GM06990 (cell line): ENCODE data around the gene JMJD7.

Source experiments
- DNase-seq: peaks from one replicate; pipeline ENCODE4 v3.0.0-alpha.2; 2011; ENCODE audit not compliant: insufficient read length; ENCODE audit errors: extremely low read depth
- H3K27me3 ChIP-seq: replicated peaks from 2 replicates; pipeline ENCODE4 v1.6.0; 2011; ENCODE audit warnings: low read length; ENCODE audit not compliant: control insufficient read depth, insufficient read depth
- H3K36me3 ChIP-seq: 2 replicates; pipeline ENCODE4 v1.5.1; 2011; ENCODE audit warnings: low read length; ENCODE audit not compliant: control insufficient read depth, insufficient read depth
- H3K4me3 ChIP-seq: replicated peaks from 2 replicates; pipeline ENCODE4 v1.5.1; 2011; ENCODE audit warnings: low read depth, mild to moderate bottlenecking, control low read depth, low read length
- CTCF ChIP-seq: IDR thresholded peaks from 2 replicates; pipeline ENCODE4 v1.5.1; 2011; ENCODE audit warnings: low read length, control low read depth, mild to moderate bottlenecking, inconsistent platforms; ENCODE audit not compliant: insufficient read depth, poor library complexity, severe bottlenecking

The JMJD7 gene

DNA sequence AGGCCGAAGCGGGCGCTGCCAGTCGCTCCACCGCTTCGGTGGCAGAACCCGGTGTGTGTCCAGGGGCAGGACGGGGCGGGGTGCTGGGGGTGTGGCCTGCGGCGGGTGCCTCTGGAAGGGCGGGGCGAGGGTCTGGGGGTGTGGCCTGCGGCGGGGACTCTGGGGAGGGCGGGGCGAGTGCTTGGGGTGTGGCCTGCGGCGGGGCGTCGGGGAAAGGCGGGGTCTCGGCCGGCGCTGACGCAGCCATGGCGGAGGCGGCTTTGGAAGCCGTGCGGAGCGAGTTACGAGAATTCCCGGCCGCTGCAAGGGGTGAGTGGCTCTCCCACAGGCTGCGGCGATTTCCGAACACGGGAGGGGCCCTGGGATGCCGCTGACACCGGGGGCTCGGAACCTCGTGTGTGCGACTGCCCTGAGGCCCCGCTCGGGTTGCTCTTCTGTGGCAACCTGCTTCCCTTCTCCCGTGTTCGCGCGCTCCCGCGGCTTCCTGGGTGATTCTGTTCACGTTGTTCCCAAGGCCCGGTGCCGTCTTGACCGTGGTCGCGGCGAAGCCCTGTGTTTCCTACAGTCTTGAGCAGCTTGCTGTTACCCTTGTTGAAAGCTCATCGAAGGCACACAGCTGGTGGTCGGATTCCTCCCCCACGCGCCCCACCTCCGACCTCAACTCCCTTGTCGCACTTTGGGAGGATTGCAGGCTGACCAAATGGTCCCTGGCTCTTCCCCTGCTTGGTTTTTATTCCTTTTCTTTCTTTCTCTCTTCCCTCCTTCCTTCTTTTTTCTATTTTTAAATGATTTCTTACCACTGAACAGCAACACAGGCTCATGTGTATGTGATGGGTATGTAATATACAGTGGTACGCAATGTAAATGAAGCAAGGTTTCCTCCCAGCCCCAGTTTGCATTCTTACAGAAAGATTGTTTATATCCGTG lies at the start of gene JMJD7:
TSS of gene JMJD7 (plus strand) at position 213 of the 927 bp plus-strand sequence. CDS start at position 246, 33 bp downstream.
- peak within 1 kb of the TSS; percentile 70 for H3K4me3 ChIP-seq
- H3K36me3 ChIP-seq = peaks cover 13% of the 10 kb centered on the region
- no peak for TF ChIP-seq CTCF
- no peaks in the 10 kb centered on the region for H3K27me3 ChIP-seq
- DNase-seq = peak; percentile 86

DNA sequence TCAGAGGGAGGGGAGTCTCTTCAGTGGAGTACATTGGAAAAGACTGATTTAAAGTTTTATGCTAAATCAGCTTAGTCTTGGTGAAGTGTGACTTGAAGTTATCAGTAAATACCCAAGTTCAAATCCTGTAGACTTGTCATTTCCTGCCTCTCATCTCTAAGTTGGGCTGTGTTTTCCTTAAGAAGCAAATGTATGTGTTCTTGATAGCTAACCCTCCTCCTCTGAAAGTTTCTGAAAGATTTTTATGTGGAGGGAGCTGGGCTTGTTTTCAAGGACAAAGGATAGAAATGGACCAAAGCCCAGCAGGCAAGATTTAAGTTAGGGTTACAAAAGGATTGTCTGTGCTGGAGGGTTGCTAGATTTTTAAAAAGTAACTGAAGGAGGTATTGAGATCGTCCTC lies 49.4 kb upstream of the JMJD7 start:
- DNase-seq = no peak
- no peak overlapping the region for H3K4me3 ChIP-seq
- TF ChIP-seq CTCF = no peak
- no peaks in the 10 kb centered on the region for H3K36me3 ChIP-seq
- no peaks in the 10 kb centered on the region for H3K27me3 ChIP-seq

GRCh38 chr15:41779662-41780157 lies 48.2 kb upstream of the JMJD7 start:
- TF ChIP-seq CTCF = no peak
- no peak for DNase-seq
- Histone ChIP-seq H3K27me3 (no peaks in the 10 kb centered on the region), H3K4me3 (no peak overlapping the region), H3K36me3 (no peaks in the 10 kb centered on the region)

- no peak for DNase-seq
- TF ChIP-seq CTCF = no peak
Observed at GRCh38 chr15:41780266-41780665, 47.6 kb upstream of the JMJD7 start.

GRCh38 chr15:41780727-41781126 lies 47.2 kb upstream of the JMJD7 start:
- Histone ChIP-seq H3K27me3 (no peaks in the 10 kb centered on the region), H3K36me3 (no peaks in the 10 kb centered on the region), H3K4me3 (no peak overlapping the region)
- DNase-seq = no peak
- TF ChIP-seq CTCF = no peak

More at GRCh38 chr15:41780266-41780665, 47.6 kb upstream of the JMJD7 start:
- no peak overlapping the region for H3K4me3 ChIP-seq
- H3K27me3 ChIP-seq = no peaks in the 10 kb centered on the region
- no peaks in the 10 kb centered on the region for H3K36me3 ChIP-seq
